Stimulated activated CD4-positive, alpha-beta T cell treated with anti-CD3 and anti-CD28 coated beads, Interleukin-15, amount 100 ng/mL, for 48 hours (primary cell): ENCODE measurements around the gene CELA2B.
"Not testable (repeated sequence)": the region's sequence is repeated elsewhere in the genome, so short reads cannot be mapped to it uniquely, and the experiment has no call there.

Experiments
- DNase-seq, 2 donors: peaks; one replicate each; pipeline ENCODE4 v3.0.0-alpha.2; 2020; ENCODE audit warnings: low read depth in 2 of 2

CELA2B gene

GRCh38 chr1:15501208-15502032 lies 25.5 kb downstream of the CELA2B start:
- DNase-seq, result peak; percentile 34 to 56

- no peak for DNase-seq
Measured at GRCh38 chr1:15504436-15504835, 28.5 kb downstream of the CELA2B start.

DNA sequence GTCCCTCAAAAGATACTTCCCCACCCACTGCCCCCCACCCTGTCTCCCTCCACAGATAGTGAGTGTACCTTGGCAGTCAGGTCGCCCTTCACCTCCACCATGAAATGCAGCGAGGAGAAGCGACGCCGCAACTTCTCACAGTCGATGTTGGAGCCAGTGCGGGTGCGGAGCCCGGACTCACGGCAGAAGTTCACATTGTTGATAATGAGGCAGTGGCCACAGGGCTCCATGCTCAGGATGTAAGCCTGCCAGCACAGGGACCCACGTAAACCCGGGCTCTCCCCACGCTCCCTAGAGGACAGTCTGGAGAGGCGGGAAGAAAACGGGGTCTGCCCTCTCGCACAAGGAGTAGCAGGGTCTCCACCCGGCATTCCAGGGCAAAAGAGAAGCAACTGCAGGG lies 30.9 kb downstream of the CELA2B start:
- DNase-seq, result no peak

DNA sequence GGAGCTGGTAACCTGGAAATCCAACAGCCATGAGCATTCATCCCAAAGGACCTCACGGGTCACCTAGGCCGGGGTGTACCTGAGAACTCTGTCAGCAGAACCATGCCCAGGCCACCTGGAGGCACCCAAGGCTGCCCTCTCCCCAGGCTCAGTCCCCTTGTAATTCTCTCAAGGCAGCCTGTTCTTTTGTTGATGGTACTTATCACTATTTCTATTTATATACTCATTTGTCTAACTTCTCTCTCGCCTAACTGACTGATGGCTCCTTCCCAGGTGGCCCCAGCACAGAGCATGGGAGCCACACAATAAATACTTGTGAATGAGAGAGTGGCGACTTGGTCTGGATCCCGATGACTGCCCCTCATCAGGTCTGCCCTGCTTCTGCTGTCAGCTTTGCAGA lies 31.4 kb downstream of the CELA2B start:
- no peak for DNase-seq

DNA sequence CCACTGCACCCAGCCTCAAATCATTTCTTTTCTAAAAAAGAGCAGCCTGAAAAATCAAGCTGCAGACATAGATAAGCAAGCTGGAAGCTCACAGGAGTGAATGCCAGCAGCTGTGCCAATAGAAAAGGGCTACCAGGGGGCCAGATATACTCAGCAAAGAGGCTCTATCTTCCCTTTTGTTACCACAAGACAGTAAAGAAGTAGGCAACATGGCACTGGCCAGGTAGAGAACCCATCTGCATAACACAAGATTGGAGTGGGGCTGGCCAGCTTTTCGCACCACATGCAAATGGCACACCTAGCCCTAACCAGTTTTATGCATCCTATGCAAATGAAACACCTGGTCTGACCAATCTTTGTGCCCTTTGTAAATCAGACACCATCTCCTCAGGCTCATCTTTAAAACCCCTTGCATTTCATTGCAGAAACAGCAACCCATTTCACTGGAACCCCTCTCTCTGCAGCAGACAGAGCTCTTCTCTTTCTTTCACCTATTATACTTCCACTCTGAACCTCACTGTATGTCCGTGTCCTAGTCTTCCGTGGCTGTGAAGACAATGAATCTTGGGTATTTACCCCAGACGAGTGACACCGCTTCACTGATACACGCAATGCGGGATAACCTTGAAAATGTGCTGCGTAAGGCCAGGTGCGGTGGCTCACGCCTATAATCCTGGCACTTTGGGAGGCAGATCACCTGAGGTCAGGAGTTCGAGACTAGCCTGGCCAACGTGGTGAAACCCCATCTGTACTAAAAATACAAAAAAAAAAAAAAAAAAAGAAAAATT lies 33.0 kb downstream of the CELA2B start:
- DNase-seq, result no peak

DNA sequence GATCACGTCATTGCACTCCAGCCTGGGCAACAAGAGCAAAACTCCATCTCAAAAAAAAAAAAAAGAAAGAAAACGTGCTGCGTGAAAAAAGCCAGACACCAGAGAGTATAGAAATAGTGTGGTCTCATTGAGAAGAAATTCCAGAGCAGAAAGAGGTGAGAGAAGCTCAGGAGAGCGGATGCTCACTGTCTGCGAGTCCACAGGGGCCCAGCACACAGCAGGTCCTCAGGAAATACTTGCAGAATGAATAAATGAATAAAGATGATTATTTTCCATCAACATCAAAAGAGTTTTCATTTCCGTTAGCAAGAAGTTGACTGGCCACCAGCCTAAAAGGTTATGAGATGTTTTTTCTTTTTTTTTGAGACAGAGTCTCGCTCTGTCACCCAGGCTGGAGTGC lies 33.7 kb downstream of the CELA2B start:
- no peak for DNase-seq

- DNase-seq, result no peak
Measured at GRCh38 chr1:15510611-15511405, 34.9 kb downstream of the CELA2B start.

- no peak for DNase-seq
Measured at GRCh38 chr1:15513192-15513591, 37.3 kb downstream of the CELA2B start.

- DNase-seq, result no peak
Measured at GRCh38 chr1:15513919-15514318, 38.0 kb downstream of the CELA2B start.

- not testable (repeated sequence) for DNase-seq
Measured at GRCh38 chr1:15514557-15514956, 38.7 kb downstream of the CELA2B start.

DNA sequence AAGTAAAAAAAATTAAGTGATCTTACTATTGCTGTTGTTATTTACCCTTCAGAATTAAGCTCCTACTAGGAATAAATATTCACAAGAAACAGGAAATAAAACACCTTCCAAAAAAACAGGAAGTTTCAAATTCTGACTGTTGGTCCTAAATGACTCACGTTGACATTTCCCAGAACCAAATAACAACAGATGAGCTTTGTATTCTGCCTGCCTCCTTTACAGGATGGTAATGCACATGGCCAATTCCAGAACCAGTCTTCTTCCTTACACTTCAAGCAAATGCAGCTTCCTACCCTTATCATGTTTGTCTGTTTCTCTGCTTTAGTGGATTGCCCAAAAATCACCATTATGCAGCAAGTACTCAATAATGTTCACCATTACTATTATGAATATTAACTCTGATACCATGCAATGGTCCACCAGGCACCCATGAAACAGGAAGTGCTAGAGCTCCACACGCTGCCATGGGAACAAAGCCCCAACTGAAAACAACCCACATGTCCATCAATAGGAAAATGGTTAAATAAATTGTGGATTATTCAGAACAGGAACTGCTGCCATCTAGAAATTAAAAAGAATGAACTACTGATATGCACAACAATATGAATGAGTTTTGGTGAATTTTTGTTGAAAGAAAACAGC lies 39.2 kb downstream of the CELA2B start:
- no peak for DNase-seq

GRCh38 chr1:15519625-15520024 lies 43.7 kb downstream of the CELA2B start:
- no peak for DNase-seq

- DNase-seq, result not testable (repeated sequence)
Measured at GRCh38 chr1:15521206-15521906, 45.5 kb downstream of the CELA2B start.

DNA sequence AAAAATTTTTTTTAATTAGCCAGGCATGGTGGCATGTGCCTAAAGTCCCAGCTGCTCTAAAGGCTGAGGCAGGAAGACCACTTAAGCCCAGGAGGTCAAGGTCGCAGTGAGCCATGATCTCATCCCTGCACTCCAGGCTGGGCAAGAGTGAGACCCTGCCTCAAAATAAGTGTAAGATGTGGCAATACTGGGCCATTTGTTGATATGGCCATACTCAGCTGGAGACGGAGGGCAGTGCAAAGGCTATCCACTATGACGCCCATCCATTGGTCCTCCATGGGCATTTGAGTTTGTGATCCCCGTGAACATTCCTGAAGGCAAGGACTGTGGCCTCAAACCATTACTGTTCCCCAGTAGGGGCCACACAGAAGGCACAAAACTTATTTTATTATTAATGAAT lies 46.6 kb downstream of the CELA2B start:
- no peak for DNase-seq

DNA sequence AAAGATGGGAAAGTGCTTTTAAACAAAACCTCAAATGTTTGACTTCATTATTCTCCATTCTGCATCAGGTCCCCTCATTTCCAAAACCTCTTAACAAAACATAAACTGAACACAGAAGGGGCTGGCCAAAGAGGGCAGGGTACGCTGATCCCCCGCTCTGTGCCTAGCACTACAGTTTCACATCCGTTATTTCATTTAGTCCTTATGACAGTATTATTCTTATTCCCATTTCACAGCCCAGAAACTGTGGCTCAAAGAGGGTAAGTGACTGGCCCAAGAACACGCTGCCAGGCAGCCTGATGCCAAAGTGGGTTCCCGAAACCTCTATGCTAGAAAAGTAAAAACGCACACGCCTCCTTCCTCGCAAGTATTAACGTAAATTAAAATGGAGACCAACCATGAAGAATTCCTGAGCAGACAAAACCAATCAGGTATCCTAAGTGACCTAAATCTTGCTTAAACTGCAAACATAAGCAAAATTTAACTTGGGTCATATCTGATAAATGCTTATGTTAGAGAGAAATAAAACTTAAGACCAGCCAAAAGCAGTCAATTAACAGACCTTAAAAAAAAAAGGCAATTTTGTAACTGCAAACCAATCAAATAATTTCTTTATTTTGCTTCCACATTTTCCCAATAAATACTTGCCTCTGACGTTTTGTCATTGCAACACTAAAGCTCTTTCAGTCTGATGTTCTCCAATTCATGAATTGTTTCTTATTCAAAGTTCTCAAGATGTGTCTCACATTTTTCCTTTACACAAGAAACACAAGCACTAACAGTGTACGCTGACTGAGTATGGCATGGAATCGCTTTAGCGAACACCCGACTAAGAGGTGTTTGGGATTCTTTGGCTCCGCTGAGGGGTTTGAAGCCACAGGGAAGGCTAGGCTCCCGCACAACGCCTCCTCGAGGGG lies 47.5 kb downstream of the CELA2B start:
- DNase-seq, result no peak

- DNase-seq, result no peak
Measured at GRCh38 chr1:15524021-15524282, 48.0 kb downstream of the CELA2B start, which contains the start of gene CASP9. CASP9 (minus strand) TSS chr1:15524215; CDS start chr1:15524200, 15 bp downstream.

GRCh38 chr1:15524283-15525049 lies 48.6 kb downstream of the CELA2B start:
- peak; percentile 100 for DNase-seq

DNA sequence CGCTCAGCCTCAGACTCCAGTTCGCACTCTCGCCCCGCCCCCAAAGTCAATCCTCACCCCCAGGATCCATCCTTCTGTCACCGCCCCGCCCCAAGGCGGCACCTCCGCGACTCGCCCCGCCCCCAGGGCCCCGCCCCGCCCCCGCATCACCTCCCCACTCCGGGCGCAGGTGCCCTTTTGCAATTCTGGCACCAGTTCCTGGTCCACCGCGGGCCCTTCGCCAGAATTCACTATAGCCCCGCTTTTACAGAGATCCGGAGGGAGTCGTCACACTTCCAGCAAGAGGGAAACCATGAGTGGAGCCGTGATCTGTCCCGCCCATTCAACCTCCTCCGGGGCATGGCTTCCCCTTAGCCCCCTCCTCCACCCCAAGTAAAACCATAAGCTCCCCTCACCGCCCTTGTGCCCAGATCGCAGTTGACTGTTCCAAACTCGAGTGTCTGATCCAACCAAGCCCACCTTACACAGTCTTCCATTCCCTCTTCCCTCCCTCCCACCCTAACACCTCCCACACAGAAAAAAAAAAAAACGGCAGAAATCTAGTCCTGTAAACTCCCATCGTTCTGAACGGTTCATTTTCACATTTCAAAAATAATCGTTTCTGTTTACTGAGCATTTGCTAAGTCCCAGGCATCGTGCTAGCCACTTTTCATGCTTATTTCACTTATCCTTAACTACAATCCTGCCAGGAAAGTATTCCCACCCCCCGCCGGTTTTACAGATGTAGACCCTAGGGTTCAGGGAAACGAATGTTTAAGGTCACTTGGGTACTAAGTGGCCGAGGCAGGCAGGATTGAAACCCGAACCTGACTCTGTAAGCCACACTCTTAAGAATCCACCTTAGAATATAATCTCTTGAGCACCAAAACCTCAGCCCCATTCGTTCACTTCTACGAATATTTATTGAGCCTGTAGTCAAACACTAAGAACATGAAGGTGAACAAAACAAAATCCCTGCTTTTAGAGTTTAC lies 49.4 kb downstream of the CELA2B start:
- DNase-seq, result no peak
